HG03060 (cell line): ENCODE results near the gene AUP1.

ENCODE experiments used
- ATAC-seq: cut with Tn5 transposase; IDR thresholded peaks from one replicate; pipeline ENCODE4 v1.9.1; 2021; ENCODE audit warnings: low read depth, moderate number of reproducible peaks; ENCODE audit not compliant: unreplicated experiment

AUP1 gene

DNA sequence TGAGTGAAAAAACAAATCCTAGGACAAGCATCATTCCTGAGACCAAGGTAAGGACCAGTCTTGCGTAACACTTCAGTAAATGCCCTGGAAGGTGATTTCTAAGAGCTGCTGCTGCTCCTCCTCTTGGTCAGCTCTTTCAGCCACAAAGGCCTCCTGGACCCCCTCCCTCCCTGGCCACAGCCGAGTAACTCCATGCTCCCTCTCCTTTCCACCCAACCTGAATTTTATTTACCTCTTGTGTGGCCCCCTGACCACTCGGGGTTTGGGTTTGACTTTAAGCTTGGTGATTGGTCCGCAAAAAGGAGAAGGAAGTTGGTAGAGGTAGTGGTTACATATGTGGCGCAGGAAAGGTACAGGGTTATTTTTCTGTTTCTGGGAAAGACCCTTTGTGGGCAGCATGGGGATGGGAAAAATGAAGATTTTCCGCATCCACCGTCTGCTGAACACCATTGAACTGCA, 9.4 kb upstream of the AUP1 start:
- no peak for ATAC-seq

DNA sequence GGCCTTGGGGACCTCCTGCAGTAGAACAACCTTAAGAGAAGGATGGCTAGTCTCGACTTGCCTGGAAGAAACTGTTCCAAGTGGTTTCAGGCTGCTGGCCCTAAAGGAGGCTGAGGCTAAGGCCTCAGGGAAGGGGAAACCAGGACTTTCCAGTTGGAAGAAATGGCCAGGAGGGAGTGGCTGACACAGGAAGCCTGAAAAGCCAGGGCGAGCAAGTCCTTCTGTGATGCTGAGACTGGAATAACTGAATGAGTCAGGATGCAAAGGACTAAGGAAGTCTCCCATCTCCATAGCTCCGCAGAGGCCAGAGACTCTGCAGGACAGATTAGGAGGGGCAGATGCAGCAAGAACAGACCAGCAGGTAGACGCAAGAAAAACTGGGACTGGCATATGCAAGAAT, 7.6 kb upstream of the AUP1 start:
- ATAC-seq: no peak

GRCh38 chr2:74536166-74536950, 6.9 kb upstream of the AUP1 start:
- no peak for ATAC-seq

- no peak for ATAC-seq
Observed at GRCh38 chr2:74535440-74535965, 6.0 kb upstream of the AUP1 start.

DNA sequence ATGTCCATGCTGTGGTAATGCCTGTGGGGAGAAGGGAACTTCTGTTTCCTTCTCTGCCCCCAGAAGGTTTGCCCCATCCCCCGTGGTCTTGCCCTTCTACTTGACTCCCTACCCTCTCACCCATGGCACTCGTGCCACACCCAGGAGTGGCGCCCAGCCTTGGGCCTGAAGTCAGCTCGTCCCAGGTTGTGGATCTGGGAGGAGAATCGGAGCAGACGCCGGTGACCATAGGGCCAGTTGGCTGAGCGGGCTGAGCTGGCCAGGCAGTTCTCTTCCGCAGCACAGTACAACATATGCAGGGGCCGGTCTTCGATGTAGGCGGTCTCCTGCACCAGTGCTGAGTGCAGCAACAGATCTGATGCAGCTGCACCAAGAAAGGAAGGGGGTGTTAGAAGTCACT, 4.9 kb upstream of the AUP1 start:
- ATAC-seq: no peak

- ATAC-seq: no peak
Observed at GRCh38 chr2:74533464-74533863, 4.0 kb upstream of the AUP1 start.

DNA sequence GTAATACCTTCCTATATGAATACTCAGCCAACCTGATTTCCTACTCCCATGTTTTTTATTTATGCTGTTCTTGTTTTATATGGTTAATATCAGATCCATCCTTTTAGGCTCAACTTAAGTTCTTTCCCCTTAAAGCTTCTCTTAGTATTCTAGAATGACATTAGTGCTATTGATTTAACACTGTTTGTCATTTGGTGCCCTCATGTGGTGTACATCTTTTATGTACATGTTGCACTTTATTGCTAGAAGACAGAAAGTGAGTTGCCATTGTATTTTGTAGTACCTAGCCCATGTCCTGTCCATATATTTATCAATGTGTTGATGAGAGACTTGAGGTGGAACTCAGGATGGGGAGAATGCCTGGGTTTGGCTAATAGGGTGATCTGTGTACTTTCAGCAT, 2.7 kb upstream of the AUP1 start:
- no peak for ATAC-seq

DNA sequence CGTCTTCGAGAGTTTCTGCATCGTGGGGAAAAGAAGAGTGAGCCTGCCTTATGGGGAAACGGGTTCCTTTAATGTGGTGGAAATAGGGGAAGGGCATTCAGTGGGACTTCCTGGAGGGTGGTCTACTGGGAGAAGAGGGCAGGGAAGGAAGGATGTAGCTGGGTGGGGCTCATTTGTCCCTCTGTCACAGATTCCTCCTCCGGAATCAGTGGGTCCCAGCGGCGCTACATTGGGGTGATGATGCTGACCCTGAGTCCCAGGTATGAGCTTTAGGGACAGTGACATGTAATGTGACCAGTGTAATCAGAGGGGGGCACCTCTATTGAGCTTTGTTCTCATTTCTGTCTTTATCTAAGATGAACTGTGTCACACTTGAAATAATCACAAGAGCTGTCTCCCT, 2.2 kb upstream of the AUP1 start:
- no peak for ATAC-seq

DNA sequence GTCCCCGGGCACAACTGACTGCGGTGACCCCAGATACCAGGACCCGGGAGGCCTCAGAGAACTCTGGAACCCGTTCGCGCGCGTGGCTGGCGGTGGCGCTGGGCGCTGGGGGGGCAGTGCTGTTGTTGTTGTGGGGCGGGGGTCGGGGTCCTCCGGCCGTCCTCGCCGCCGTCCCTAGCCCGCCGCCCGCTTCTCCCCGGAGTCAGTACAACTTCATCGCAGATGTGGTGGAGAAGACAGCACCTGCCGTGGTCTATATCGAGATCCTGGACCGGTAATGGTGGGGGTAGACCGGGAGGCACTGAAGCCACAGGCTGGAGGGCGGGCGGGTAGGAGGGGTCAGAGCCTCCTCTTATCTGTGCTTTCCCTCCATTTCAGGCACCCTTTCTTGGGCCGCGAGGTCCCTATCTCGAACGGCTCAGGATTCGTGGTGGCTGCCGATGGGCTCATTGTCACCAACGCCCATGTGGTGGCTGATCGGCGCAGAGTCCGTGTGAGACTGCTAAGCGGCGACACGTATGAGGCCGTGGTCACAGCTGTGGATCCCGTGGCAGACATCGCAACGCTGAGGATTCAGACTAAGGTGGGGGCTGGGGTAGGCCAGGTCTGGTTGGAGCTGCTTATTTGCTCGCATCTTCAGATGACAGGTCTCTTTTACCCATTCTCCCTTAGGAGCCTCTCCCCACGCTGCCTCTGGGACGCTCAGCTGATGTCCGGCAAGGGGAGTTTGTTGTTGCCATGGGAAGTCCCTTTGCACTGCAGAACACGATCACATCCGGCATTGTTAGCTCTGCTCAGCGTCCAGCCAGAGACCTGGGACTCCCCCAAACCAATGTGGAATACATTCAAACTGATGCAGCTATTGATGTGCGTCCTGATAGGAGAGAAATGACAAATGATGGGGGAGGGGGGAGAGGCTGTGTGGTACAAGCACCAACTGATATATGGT, 1.0 kb upstream of the AUP1 start:
- no peak for ATAC-seq

- ATAC-seq: peak; percentile 6
Observed at GRCh38 chr2:74528600-74529356, 728 bp downstream of the AUP1 start.

- no peak for ATAC-seq
Observed at GRCh38 chr2:74527741-74528140, 1.8 kb downstream of the AUP1 start.

DNA sequence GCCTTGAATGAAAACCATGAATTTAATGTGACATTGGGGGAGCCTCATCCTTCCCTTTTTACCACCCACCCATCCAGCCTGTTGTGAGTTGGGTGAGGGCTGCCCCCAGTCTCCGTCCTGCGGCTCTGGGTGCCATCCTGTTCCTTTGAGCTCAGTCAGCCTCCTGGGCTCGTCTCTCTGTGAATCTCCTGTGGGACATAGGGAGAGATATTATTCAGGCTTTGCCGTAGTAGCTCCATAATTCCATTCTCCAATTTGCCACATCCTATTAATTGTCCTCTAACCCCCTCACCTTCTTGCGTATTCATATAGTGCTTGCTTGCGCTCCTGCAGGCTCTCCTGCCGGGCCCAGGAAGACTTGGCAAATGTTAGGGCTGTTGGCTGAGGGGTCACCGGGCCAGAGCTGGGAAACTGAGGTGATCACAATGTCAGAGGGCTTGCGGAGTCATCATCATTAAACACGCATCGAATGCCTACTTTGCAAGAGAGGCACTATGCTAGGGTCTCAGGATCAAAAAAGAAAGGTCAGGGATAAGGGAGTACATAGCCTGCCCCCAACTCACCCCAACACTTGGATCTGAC, 2.8 kb downstream of the AUP1 start:
- ATAC-seq: no peak

DNA sequence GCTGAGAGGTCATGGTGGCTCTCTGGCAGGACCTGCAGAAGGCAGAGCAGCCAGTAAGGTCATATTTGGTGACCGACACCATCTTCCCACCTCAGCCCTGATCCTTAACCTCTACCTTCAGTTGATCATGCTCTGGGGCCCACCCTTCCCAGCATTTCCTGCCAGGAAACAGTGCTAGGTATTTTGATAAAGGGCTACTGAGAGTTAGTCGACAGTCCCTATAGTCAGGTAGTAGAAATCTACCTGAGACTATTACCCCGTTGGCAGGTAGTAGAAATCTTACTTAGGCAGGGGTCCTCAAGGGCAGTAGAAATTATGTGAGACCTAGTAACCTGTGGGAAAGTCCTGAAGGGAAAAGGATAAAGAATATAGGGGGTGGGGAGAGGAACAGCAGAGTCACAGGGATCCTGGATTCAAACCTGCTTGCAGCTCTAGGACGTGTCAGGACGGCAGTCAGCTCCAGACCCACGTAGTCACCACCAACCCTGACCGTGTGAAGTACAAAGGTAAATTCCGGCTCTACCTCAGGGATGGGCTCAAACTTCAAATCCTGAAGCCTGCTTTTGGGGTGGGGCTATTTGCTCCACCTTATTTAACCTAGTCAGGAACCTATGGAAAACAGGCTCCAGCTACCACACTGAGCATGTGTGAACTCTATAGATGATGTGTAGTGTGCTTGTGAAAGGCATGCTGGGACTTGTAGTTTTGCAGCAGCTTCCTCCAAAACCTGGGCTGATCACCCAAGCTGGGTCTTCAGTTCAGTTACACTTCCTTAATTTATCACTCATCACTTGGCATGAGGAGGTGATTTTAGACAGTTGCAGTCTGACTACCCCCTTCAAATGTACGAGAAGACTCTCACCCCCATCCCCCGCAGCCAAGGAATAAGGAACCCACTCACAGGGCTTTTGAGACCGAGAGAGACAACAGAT, 3.5 kb downstream of the AUP1 start, which contains the start of gene DQX1:
DQX1 (minus strand) TSS at position 515 of the 932 bp plus-strand sequence; CDS start at position 13, 502 bp downstream.
- ATAC-seq: no peak

- ATAC-seq: no peak
Observed at GRCh38 chr2:74524955-74525716, 4.4 kb downstream of the AUP1 start.

DNA sequence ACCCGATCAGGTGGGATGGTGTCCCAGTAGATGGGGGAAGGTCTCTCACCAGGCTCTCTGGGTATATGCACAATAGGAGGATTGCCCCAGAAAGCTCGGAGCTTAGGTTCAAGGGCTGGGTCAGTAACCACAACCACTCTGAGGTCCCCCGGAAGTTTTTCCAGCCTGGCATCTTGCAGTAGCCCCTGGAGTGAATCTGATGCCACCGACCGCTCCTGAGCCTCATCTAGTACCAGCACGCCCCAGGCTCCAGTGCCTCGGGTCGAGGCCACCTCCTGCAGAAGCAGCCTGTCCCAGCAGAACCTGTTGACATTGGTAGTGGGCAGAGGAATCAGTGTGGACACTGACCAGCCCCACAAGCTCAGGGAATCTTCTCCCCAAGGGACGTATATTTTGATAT, 5.5 kb downstream of the AUP1 start:
- ATAC-seq: no peak

DNA sequence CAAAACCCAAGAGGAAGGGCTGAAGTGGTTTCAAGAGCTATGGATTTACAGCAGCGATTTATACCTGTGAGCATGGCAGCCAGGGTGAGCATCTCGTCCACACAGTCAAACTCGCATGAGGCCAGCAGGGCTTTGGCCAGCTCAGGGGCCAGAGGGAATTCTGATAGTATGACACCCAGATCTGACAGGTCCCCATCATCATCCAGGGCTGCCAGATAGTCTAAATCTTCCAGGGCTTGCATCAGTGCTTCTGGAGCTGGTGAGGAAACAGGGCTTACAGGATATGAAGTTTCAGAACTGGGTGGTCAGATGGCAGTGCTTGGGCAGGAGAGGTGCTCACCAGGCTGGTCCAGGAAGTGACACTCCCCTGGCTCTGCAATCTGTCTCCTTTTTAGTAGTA, 7.0 kb downstream of the AUP1 start:
- ATAC-seq: no peak

DNA sequence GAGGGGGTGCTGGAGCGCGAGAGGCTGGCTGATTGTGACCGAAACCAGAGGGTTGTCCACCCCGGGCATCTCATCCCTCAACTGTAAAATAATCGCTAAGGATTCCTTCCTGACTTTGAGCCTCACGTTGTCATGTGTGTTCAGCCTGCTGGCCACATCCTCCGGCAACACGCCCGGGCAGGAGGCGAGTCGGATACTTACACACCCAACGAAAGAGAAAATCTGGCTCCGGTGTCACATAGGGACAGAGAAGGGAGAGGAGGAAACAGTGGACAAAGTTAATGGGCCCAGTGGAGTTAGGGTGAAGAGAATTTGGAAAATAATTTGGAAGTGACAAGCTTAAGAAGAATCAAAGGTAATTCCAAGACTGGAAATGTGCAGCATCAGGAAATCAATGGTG, 12.9 kb downstream of the AUP1 start:
- ATAC-seq: no peak

GRCh38 chr2:74515981-74516633, 13.4 kb downstream of the AUP1 start:
- ATAC-seq: no peak
